ENCODE measurements around the gene VASN. TPM values are rescaled to one million over a fixed set of nuclear protein-coding genes. Genes with fewer than 3 reads are reported as not detected.

VASN gene
- total RNA-seq, 1 donor from 2014 or later, result 37.6 TPM

DNA sequence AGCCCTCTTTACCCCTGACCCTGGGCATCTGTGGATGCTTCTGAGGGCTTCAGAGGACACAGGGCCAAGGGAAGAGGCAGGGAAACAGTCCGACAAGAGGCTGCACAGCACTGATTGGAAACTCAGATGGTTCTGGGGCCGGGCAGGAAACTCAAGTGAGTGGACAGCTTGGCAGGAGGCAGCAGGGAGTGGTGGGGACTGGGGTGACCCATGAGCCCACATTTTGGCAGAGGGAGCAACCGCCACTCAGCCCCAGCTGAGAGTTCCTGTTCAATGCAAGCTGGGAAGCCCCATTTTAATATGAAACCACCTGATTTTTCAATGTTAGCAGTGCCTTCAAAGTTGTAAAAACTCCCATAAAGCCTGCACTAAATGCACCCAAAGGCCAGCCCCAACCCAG, 1.5 kb upstream of the VASN start:
- DNase-seq (ENCODE audit: low spot score in 2 of 2, unreplicated experiment in 2 of 2), result no peak
- Mint-ChIP-seq H3K36me3 (no peaks in the 10 kb centered on the region), H3K27me3 (ENCODE audit: low read depth) (no peaks in the 10 kb centered on the region), H3K27ac (peak overlapping the region; percentile 43), H3K4me1 (peaks cover 28% of the 10 kb centered on the region), H3K4me3 (no peak overlapping the region), H3K9me3 (no peaks in the 10 kb centered on the region)
- TF ChIP-seq, protein P1, sequence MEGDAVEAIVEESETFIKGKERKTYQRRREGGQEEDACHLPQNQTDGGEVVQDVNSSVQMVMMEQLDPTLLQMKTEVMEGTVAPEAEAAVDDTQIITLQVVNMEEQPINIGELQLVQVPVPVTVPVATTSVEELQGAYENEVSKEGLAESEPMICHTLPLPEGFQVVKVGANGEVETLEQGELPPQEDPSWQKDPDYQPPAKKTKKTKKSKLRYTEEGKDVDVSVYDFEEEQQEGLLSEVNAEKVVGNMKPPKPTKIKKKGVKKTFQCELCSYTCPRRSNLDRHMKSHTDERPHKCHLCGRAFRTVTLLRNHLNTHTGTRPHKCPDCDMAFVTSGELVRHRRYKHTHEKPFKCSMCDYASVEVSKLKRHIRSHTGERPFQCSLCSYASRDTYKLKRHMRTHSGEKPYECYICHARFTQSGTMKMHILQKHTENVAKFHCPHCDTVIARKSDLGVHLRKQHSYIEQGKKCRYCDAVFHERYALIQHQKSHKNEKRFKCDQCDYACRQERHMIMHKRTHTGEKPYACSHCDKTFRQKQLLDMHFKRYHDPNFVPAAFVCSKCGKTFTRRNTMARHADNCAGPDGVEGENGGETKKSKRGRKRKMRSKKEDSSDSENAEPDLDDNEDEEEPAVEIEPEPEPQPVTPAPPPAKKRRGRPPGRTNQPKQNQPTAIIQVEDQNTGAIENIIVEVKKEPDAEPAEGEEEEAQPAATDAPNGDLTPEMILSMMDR (IDR thresholded peaks at IDR 0.05; ENCODE audit: unreplicated experiment), result no peak

DNA sequence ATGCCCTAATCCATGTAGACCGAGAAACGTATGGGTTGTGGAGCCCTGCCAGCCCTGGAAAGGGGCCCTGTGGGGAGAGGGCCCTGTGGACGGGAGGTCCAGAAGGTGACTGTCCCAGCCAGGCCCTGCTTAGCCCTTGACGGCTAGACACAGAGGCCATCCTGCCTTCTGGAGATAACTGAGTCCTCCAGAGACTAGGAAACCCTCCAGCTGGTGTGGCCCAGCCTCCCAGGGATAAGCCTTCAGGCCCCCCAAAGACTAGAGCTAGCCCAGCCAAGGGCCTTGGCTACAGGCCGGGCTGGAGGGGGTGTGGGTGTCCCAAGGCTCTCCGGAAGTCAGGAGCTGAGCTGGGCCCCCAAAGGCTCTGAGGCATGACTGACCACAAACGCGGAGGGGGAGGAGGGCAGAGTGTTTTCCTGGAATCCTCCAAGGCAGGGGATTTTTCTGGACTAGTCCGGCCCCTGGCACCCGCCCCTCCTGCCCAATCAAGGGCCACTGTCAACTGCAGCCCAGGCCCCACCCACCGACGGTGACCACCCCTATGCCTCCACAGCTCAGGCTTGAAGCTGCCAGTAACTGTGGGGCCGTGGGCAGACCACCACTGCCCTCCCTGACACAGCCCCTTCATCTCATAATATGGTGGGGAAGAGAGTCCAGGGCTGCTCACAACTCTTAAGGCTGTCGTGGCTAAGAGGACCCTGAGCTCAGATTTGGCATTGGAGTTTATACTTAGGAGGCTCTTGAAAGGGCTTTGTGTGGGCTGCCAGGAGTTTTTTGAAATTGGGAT, 885 bp upstream of the VASN start:
- DNase-seq (ENCODE audit: low spot score in 2 of 2, unreplicated experiment in 2 of 2), result no peak
- Mint-ChIP-seq H3K36me3 (no peaks in the 10 kb centered on the region), H3K27me3 (ENCODE audit: low read depth) (no peaks in the 10 kb centered on the region), H3K4me1 (peaks cover 34% of the 10 kb centered on the region), H3K27ac (peak overlapping the region; percentile 61), H3K9me3 (no peaks in the 10 kb centered on the region), H3K4me3 (peak overlapping the region; percentile 62)
- TF ChIP-seq, protein P1 (IDR thresholded peaks at IDR 0.05; ENCODE audit: unreplicated experiment), result no peak

DNA sequence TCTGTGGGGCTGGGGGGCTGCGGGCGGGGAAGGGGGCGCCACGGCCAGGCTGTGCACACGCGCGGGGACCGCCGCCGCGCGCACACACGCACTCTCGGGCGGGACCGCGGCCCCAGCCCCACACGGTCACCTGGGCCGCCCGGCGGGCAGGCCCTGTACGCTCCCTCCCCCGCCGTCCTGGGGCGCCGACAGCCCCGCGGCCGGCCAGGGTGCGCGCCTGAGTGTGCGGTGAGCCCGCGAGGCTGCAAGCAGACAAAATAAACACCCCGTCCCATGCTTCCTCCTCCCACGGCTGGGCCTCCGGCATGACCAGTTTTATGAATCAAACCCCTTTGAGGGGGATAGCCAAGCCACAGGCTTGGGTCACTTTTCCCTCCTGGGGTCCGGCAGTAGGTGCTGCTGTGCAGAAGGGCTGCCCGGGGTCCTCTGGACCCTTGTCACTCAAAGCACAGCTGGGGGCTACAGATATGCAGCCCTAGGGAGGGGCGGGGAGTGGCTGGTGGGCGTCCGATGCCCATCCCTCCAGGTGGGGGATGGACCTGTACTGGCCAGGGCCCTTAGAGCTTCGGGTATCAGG, 441 bp downstream of the VASN start:
- H3K4me1 Mint-ChIP-seq, result peaks cover 39% of the 10 kb centered on the region
- H3K9me3 Mint-ChIP-seq, result no peaks in the 10 kb centered on the region
- H3K4me3 Mint-ChIP-seq, result peak overlapping the region; percentile 89
- no peaks in the 10 kb centered on the region for H3K36me3 Mint-ChIP-seq
- DNase-seq (ENCODE audit: low spot score in 2 of 2, unreplicated experiment in 2 of 2), result no peak
- TF ChIP-seq, protein P1 (IDR thresholded peaks at IDR 0.05; ENCODE audit: unreplicated experiment), result no peak
- H3K27ac Mint-ChIP-seq, result peak overlapping the region; percentile 50
- no peaks in the 10 kb centered on the region for H3K27me3 Mint-ChIP-seq (ENCODE audit: low read depth)

DNA sequence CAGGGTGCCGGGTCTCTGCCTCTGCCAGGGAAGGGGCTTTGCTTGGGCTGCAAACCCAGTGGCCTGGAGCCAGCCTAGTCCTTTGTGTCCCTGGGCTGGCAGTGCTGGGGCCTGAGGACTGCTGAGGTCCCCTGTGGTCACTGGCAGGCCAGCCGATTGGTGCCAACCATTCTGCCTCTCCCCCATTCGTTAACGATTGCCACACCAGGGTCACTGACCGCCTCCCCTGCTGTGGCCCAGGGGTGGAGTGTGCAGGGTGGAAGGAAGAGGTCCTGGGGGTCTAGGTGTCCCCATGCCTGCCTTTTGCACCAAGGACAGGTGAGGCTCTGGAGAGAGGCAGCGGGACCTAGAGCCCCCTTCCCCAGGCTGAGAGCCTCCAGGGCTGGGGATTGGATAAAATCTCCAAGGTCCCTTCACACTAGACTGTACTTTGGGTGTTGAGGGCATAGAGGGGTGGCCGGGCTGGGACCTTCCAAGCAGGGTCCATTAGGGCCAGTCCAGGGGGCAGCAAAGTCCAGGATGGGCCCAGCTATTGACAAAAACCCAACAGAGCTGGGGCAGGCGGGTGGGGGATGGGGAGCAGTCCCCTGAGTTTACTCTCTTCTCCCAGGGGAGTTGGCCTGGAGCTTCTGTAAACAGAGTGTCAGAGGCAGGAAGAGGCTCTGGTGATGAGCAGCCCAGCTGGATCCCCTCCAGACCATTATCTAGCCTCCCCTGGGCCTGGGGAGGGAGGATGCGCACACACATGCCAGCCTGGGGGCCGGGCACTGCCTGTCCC, 1.1 kb downstream of the VASN start:
- peaks cover 44% of the 10 kb centered on the region for H3K4me1 Mint-ChIP-seq
- peak overlapping the region; percentile 92 for H3K27ac Mint-ChIP-seq
- H3K9me3 Mint-ChIP-seq, result no peaks in the 10 kb centered on the region
- no peak for DNase-seq (ENCODE audit: low spot score in 2 of 2, unreplicated experiment in 2 of 2)
- peak overlapping the region; percentile 89 for H3K4me3 Mint-ChIP-seq
- H3K27me3 Mint-ChIP-seq (ENCODE audit: low read depth), result no peaks in the 10 kb centered on the region
- TF ChIP-seq, protein P1 (IDR thresholded peaks at IDR 0.05; ENCODE audit: unreplicated experiment), result no peak
- H3K36me3 Mint-ChIP-seq, result no peaks in the 10 kb centered on the region

DNA sequence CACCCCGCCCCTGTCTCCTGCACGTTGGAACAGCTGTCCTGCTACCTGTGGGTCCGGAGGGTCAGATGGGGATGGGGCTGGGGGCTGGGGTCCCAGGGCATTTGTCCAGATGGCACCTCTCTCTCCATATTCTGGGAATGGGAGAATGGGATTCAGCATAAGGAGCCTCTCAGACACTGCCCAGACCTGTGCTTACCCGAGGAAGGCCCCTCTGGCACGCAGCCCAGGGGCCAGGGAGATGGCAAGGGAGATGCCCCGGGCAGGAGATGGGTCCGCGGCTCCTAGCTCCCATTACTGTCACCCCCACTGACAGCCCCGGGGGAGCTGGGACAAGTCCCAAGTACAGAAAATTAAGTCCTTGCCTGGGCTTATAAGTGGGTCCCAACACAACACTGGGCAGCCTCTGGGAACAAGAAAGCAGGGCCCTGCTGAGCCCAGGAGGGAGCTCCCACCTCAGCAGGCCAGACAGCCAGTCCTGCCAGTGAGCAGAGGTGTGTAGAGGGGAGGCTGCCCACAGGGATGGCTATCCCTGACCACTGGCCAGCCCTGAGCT, 1.8 kb downstream of the VASN start:
- no peaks in the 10 kb centered on the region for H3K27me3 Mint-ChIP-seq (ENCODE audit: low read depth)

More for the DNA sequence above, 1.8 kb downstream of the VASN start:
- peak overlapping the region; percentile 92 for H3K27ac Mint-ChIP-seq
- TF ChIP-seq, protein P1 (IDR thresholded peaks at IDR 0.05; ENCODE audit: unreplicated experiment), result no peak
- no peaks in the 10 kb centered on the region for H3K9me3 Mint-ChIP-seq
- H3K36me3 Mint-ChIP-seq, result no peaks in the 10 kb centered on the region
- H3K4me1 Mint-ChIP-seq, result peaks cover 47% of the 10 kb centered on the region
- no peak for DNase-seq (ENCODE audit: low spot score in 2 of 2, unreplicated experiment in 2 of 2)
- peak overlapping the region; percentile 89 for H3K4me3 Mint-ChIP-seq
